NCI-H345 treated with DMSO at 0.1 percent for 48 hours (cell line): ENCODE data around the gene ACTL6B.

Experiments
- DNase-seq: peaks from one replicate; lab custom pipeline; 2025; ENCODE audit not compliant: unreplicated experiment; lab: John Stamatoyannopoulos, UW

The ACTL6B gene

DNA sequence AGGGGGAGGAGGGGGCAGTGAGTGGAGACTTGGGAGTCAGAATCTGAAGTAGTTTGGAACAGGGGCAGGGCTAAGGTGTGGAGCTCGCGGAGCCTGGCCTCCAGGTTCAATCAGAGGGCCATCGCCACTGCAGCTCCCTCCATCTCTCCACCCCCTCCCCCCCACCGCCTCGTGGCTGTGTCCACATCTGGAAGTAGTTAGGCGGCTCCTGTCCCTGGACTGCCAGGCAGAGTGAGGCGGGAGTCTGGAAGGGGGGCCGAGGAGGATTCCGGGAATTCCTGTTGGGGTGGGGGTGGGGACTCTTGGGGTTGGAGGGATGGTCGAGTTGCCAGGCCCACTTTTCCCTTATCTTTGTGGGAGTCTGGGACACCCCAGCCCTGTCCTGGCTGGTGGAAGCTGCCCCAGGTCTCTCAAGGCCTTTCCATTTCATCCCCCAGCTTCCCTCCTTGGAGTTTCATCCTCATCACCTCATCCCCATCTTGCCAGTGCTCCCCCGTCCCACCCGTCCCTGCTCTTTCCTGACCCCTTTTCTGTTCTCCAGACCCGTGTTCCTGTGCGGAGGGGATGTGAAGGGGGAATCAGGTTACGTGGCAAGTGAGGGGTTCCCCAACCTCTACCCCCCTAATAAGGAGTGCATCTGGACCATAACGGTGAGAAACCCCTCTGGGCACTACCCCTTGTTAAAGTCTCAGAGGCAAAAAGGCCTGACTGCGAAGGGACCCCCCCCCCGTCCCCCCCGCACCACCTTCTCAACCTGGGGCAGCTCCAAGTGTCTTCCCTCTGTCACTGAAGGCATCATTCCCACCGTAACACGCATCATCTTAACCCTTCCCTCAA lies 53.1 kb downstream of the ACTL6B start:
- DNase-seq = no peak

- no peak for DNase-seq
These were observed 55.6 kb downstream of the ACTL6B start for GRCh38 chr7:100600730-100601038.

- DNase-seq = no peak
These were observed 56.1 kb downstream of the ACTL6B start for GRCh38 chr7:100599911-100600729.

- DNase-seq = no peak
These were observed 57.8 kb downstream of the ACTL6B start for GRCh38 chr7:100598425-100598824.

- DNase-seq = no peak
These were observed 61.1 kb downstream of the ACTL6B start for GRCh38 chr7:100595188-100595587.
